ENCODE data around the gene TRIM34.

- TF ChIP-seq CTCF (conservative IDR thresholded peaks at IDR 0.05; ENCODE audit: low read length) (no peak), EZH2phosphoT487 (IDR thresholded peaks at IDR 0.05; ENCODE audit: borderline replicate concordance, low read depth, low read length) (no peak)
These were observed 33.2 kb upstream of the TRIM34 start for GRCh38 chr11:5591613-5592012.

All from OCI-LY7 (cell line).